SK-N-SH (cell line): Measurements from ENCODE around the gene PRKCA. TPM values are rescaled to one million over a fixed set of nuclear protein-coding genes. Genes with fewer than 3 reads are reported as not detected.

Experiments used
- CTCF ChIA-PET: fragments of 300-600, 350-600 bp; formaldehyde crosslinking; extraction: SDS; loops from one replicate; lab custom pipeline; 2021; lab: Yijun Ruan, JAX
- POLR2A ChIA-PET: fragments of 350-600 bp; sonication (Branson Sonifier 250); formaldehyde crosslinking; extraction: SDS; loops from one replicate; lab custom pipeline; 2020; ENCODE audit warnings: antibody characterized with exemption, inconsistent platforms; lab: Yijun Ruan, JAX
- DNase-seq: peaks from one replicate; pipeline ENCODE4 v3.0.0; 2012
- H2AFZ ChIP-seq: fragments of 200-600 bp; sonication (generic); 2 replicates; pipeline ENCODE4 v1.8.1; 2016; ENCODE audit warnings: antibody characterized with exemption, mild to moderate bottlenecking, low read depth
- H3F3A ChIP-seq: fragments of 200-600 bp; sonication (generic); replicated peaks from 2 replicates; pipeline ENCODE3; 2016; ENCODE audit warnings: antibody characterized with exemption, mild to moderate bottlenecking; ENCODE audit not compliant: insufficient read depth
- H3K27ac ChIP-seq, 2 experiments: fragments of 200-500 bp in 1 of 2; fragments of 200-600 bp in 1 of 2; sonication (Bioruptor generic) in 1 of 2; sonication (generic), shearing (Covaris generic) in 1 of 2; 2 replicates each; pipeline versions ENCODE4 v1.5.1 to v1.6.1; 2014 to 2016; ENCODE audit warnings: low read depth in 2 of 2, inconsistent platforms in 1 of 2, low read length in 1 of 2, mild to moderate bottlenecking in 1 of 2, mixed read lengths in 1 of 2
- H3K27me3 ChIP-seq: fragments of 200-600 bp; sonication (generic), shearing (Covaris generic); 2 replicates; pipeline ENCODE4 v1.6.1; 2016; ENCODE audit warnings: mixed run types; ENCODE audit not compliant: insufficient read depth
- H3K36me3 ChIP-seq, 2 experiments: fragments of 200-500 bp in 1 of 2; fragments of 200-600 bp in 1 of 2; sonication (Bioruptor generic) in 1 of 2; sonication (generic) in 1 of 2; replicated peaks in 1 of 2; 2 replicates each; pipeline versions ENCODE3 to v1.5.1; 2014 to 2016; ENCODE audit warnings: low read length in 1 of 2, mild to moderate bottlenecking in 1 of 2; ENCODE audit not compliant: insufficient read depth in 2 of 2, control insufficient read depth in 1 of 2
- H3K4me1 ChIP-seq, 2 experiments: fragments of 200-500 bp in 1 of 2; fragments of 200-600 bp in 1 of 2; sonication (Bioruptor generic) in 1 of 2; sonication (generic), shearing (Covaris generic) in 1 of 2; 2 replicates each; pipeline versions ENCODE4 v1.5.1 to v1.6.1; 2014 to 2016; ENCODE audit warnings: low read depth in 1 of 2, low read length in 1 of 2, mixed run types in 1 of 2; ENCODE audit not compliant: insufficient read depth in 2 of 2, control insufficient read depth in 1 of 2
- H3K4me2 ChIP-seq: fragments of 200-600 bp; sonication (generic), shearing (Covaris generic); 2 replicates; pipeline ENCODE4 v1.6.1; 2017; ENCODE audit warnings: mixed run types
- H3K4me3 ChIP-seq, 2 experiments: fragments of 200-500 bp in 1 of 2; fragments of 200-600 bp in 1 of 2; sonication (Bioruptor generic) in 1 of 2; sonication (generic), shearing (Covaris generic) in 1 of 2; 2 replicates each; pipeline versions ENCODE4 v1.5.1 to v1.8.1; 2014 to 2016; ENCODE audit warnings: low read depth in 2 of 2, inconsistent platforms in 1 of 2, low read length in 1 of 2, mild to moderate bottlenecking in 1 of 2, mixed read lengths in 1 of 2, moderate library complexity in 1 of 2
- H3K79me2 ChIP-seq: fragments of 200-600 bp; sonication (generic); 2 replicates; pipeline ENCODE4 v1.8.1; 2017; ENCODE audit warnings: mild to moderate bottlenecking; ENCODE audit not compliant: insufficient read depth
- H3K9ac ChIP-seq: fragments of 200-600 bp; sonication (generic); 2 replicates; pipeline ENCODE4 v1.6.1; 2017; ENCODE audit warnings: mixed run types
- H3K9me2 ChIP-seq: fragments of 200-600 bp; sonication (generic); 2 replicates; pipeline ENCODE4 v1.6.1; 2017; ENCODE audit warnings: mixed run types
- H3K9me3 ChIP-seq: fragments of 200-600 bp; sonication (generic); 2 replicates; pipeline ENCODE4 v1.6.1; 2017; ENCODE audit warnings: mixed run types, mild to moderate bottlenecking, moderate library complexity
- H4K20me1 ChIP-seq: fragments of 200-600 bp; sonication (generic); 2 replicates; pipeline ENCODE4 v1.6.1; 2017; ENCODE audit warnings: mild to moderate bottlenecking, mixed run types; ENCODE audit not compliant: insufficient read depth
- ELF1 ChIP-seq: IDR thresholded peaks from 2 replicates; pipeline ENCODE4 v1.4.0; 2012
- EP300 ChIP-seq, 2 experiments: IDR thresholded peaks; 2 replicates each; pipeline versions ENCODE4 v1.4.0 to v1.6.1; 2012; ENCODE audit warnings: borderline replicate concordance in 1 of 2, low read depth in 1 of 2, low read length in 1 of 2
- EZH2phosphoT487 ChIP-seq: fragments of 200-600 bp; sonication (generic); IDR thresholded peaks from 2 replicates; pipeline ENCODE4 v1.6.1; 2017; ENCODE audit warnings: low read depth, mixed run types, mild to moderate bottlenecking, antibody characterized with exemption, moderate library complexity, borderline replicate concordance
- FOXJ3 ChIP-seq: sonication (generic); formaldehyde crosslinking; IDR thresholded peaks from 2 replicates; pipeline ENCODE4 v1.5.1; 2020; ENCODE audit warnings: mild to moderate bottlenecking, missing genetic modification reagents
- IRF3 ChIP-seq: fragments of 150-350 bp; IDR thresholded peaks from 2 replicates; pipeline ENCODE4 v1.6.1; 2016; ENCODE audit warnings: mild to moderate bottlenecking, low read depth, low read length
- JUND ChIP-seq: IDR thresholded peaks from 2 replicates; pipeline ENCODE4 v1.4.0; 2012
- MAX ChIP-seq: IDR thresholded peaks from 2 replicates; pipeline ENCODE4 v1.4.0; 2012; ENCODE audit warnings: low read depth
- NFIC ChIP-seq: IDR thresholded peaks from 2 replicates; pipeline ENCODE4 v1.4.0; 2012; ENCODE audit warnings: borderline replicate concordance
- PBX3 ChIP-seq: IDR thresholded peaks from 2 replicates; pipeline ENCODE4; 2012
- REST ChIP-seq: IDR thresholded peaks from 2 replicates; pipeline ENCODE4 v1.6.1; 2012; ENCODE audit warnings: mild to moderate bottlenecking, low read depth, low read length, moderate library complexity
- RXRA ChIP-seq: IDR thresholded peaks from 2 replicates; pipeline ENCODE4 v1.4.0; 2012; ENCODE audit warnings: low read depth, mild to moderate bottlenecking, borderline replicate concordance
- SIN3A ChIP-seq: IDR thresholded peaks from 2 replicates; pipeline ENCODE4 v1.6.1; 2012; ENCODE audit warnings: low read depth, mild to moderate bottlenecking, low read length, moderate library complexity, borderline replicate concordance
- TAF1 ChIP-seq: IDR thresholded peaks from 2 replicates; pipeline ENCODE4 v1.6.1; 2012; ENCODE audit warnings: low read depth, mild to moderate bottlenecking, low read length, moderate library complexity, borderline replicate concordance
- TEAD4 ChIP-seq: IDR thresholded peaks from 2 replicates; pipeline ENCODE4 v1.4.0; 2012; ENCODE audit warnings: mild to moderate bottlenecking, borderline replicate concordance; ENCODE audit not compliant: insufficient read depth
- USF1 ChIP-seq: IDR thresholded peaks from 2 replicates; pipeline ENCODE4 v1.4.0; 2012; ENCODE audit warnings: low read depth, borderline replicate concordance
- whole genome bisulfite sequencing: methylation state at CpG from one replicate; pipeline ENCODE4 v1.1.6; 2017; ENCODE audit warnings: low lambda C conversion rate; 5-methylcytosine and 5-hydroxymethylcytosine counted together
- polyA plus RNA-seq, 3 experiments: library from polyadenylated mRNA; depleted of rRNA; stranded (reverse); fragments of >200 nt; gene quantifications; 2 replicates each; pipeline ENCODE4 v1.2.3, GENCODE V29; 2012

Gene PRKCA
- polyA plus RNA-seq, 1 of the 3 experiments (the other 2 are of a cell fraction) = 108 TPM

GRCh38 chr17:66386498-66387351, 84.3 kb downstream of the PRKCA start (continued):
- TF ChIP-seq USF1 = no peak

- ChIA-PET CTCF (interaction anchor here (0.9 to 1.2 kb wide), 2 partner anchors 10 to 179 kb away, joined by 3 to 4 read pairs; no protein-coding TSS in a partner anchor), POLR2A (no interaction called here)
- 85% methylated on average over 7 of the region's 7 CpGs for WGBS
- no peaks in the 10 kb centered on the region for H3K9me3 ChIP-seq
- no peak for DNase-seq
- no peak overlapping the region for H3K4me3 ChIP-seq
- peaks cover 26 to 50% of the 10 kb centered on the region in 2 experiments for H3K36me3 ChIP-seq
- no peak for TF ChIP-seq IRF3
- no peak for TF ChIP-seq FOXJ3
- no peak for TF ChIP-seq USF1
- no peak for TF ChIP-seq PBX3
- TF ChIP-seq NFIC = no peak
- TF ChIP-seq TEAD4 = no peak
- TF ChIP-seq REST = no peak
- TF ChIP-seq EP300 (IDR thresholded peaks at IDR 0.05; ENCODE audit: borderline replicate concordance in 1 of 2, low read depth in 1 of 2, low read length in 1 of 2) = no peak
- TF ChIP-seq TAF1 = no peak
- TF ChIP-seq RXRA = no peak
- no peak for TF ChIP-seq MAX
- TF ChIP-seq EZH2phosphoT487 = no peak
- no peak for TF ChIP-seq ELF1
- no peak for TF ChIP-seq JUND
- no peak for TF ChIP-seq SIN3A
- H2AFZ ChIP-seq = no peak overlapping the region
- no peak overlapping the region for H3K4me2 ChIP-seq
- peaks cover 9% of the 10 kb centered on the region for H3F3A ChIP-seq
- H3K27ac ChIP-seq = no peak overlapping the region
- H3K79me2 ChIP-seq = peaks cover 100% of the 10 kb centered on the region
- H3K9me2 ChIP-seq = no peaks in the 10 kb centered on the region
- H3K9ac ChIP-seq = no peak overlapping the region
- H3K27me3 ChIP-seq = no peaks in the 10 kb centered on the region
- peaks cover 0 to 11% of the 10 kb centered on the region in 2 experiments; a peak in 2 of 4 replicates for H3K4me1 ChIP-seq
- peaks cover 100% of the 10 kb centered on the region for H4K20me1 ChIP-seq
These were observed 85.1 kb downstream of the PRKCA start for GRCh38 chr17:66387392-66387981.
